Pancreas (tissue), 10 donors: Measurements from ENCODE around the gene SPEN. TPM values are rescaled to one million over a fixed set of nuclear protein-coding genes. Genes with fewer than 3 reads are reported as not detected.

Experiments used
- ATAC-seq, 4 donors: fragments of 200-7000 bp; cut with Tn5 transposase; one replicate each; pipeline versions ENCODE4 v1.8.0 to v1.9.1; 2020; ENCODE audit warnings: mild to moderate bottlenecking in 4 of 4, moderate library complexity in 4 of 4
- DNase-seq, 6 donors: peaks; one replicate each; pipeline ENCODE4 v3.0.0-alpha.2; 2020
- FAIRE-seq: peaks from 2 replicates; lab custom pipeline; 2012; peaks lifted over from hg19 to GRCh38; lab: Jason Lieb, UNC
- H3K27ac ChIP-seq, 4 donors: fragments of 200-600 bp; sonication (generic); 1 replicate in 3 of 4; 2 replicates in 1 of 4; pipeline versions ENCODE4 v1.5.0 to v1.8.0; 2020
- H3K27me3 ChIP-seq, 4 donors: fragments of 200-600 bp; one replicate each; pipeline ENCODE4 v1.8.0; 2021
- H3K36me3 ChIP-seq, 3 donors: fragments of 200-600 bp; sonication (generic) in 1 of 3; one replicate each; pipeline versions ENCODE4 v1.5.0 to v1.8.0; 2020 to 2021
- H3K4me1 ChIP-seq, 3 donors: fragments of 200-600 bp; one replicate each; pipeline ENCODE4 v1.8.0; 2021
- H3K4me3 ChIP-seq, 4 donors: fragments of 200-600 bp; sonication (generic) in 2 of 4; one replicate each; pipeline versions ENCODE4 v1.5.0 to v1.8.0; 2020 to 2021
- H3K9me3 ChIP-seq, 4 donors: fragments of 200-600 bp; one replicate each; pipeline ENCODE4 v1.8.0; 2021
- CTCF ChIP-seq, 4 donors: fragments of 200-600 bp; sonication (generic) in 3 of 4; IDR thresholded peaks; one replicate each; pipeline versions ENCODE4 v1.5.0 to v1.8.0; 2021; ENCODE audit warnings: antibody characterized with exemption in 4 of 4
- WGBS, 2 donors: extraction: QIAGEN DNeasy Blood & Tissue Kit; methylation state at CpG; one replicate each; pipeline ENCODE4 v1.1.7; 2013; 5-methylcytosine and 5-hydroxymethylcytosine counted together
- intact Hi-C, 3 donors: fragments of 100-400 bp; cut with DNase I; formaldehyde crosslinking; loops; one replicate each; pipeline versions ENCODE4 v1.11.1 to v1.14.2; 2022
- polyA plus RNA-seq, 2 donors: library from polyadenylated mRNA; stranded (reverse); fragments of 200-250 nt; gene quantifications; one replicate each; pipeline ENCODE4 v1.2.3, GENCODE V29; 2013
- total RNA-seq, 6 donors: library from RNA; stranded (reverse); fragmentation: NEBNext Ultra II Directional in 4 of 6; extraction: Animal tissue kit (Norgen Biotek cat#: 25700) in 4 of 6; gene quantifications; one replicate each; pipeline versions ENCODE4 v1.2.1 to v1.2.4, GENCODE V29; 2021 to 2023
- donor health status: healthy with polysubstance abuse.
- donor health status: DM: no; HTN: no; CAD: no; lungs with moderate emphysema.
- donor health status: DM: no; HTN: no; CAD: no.
- donor health status: control.
- donor health status: control.
- donor health status: Bipolar disorder and iron deficiency.
- donor health status: DM: yes; HTN: yes; CAD: no.
- donor health status: DM: no; HTN: no; CAD: no.
- donor health status: DM: no; HTN: no; CAD: no.
- donor health status: DM: yes; HTN: yes; CAD: no.

Gene SPEN
- total and polyA plus RNA-seq, 8 donors: 16.2 to 38.2 (median 26.2) TPM

GRCh38 chr1:15989776-15990175 lies 142.3 kb downstream of the SPEN start:
- intact Hi-C loops: loop anchor here in 1 of 3 donors (10.0 kb wide), 1 partner anchor 185 kb away; the partner anchor contains the start of gene UQCRHL

More at GRCh38 chr1:15989776-15990175, 142.3 kb downstream of the SPEN start:
- Histone ChIP-seq H3K27ac (no peak overlapping the region), H3K4me1 (no peaks in the 10 kb centered on the region), H3K9me3 (no peaks in the 10 kb centered on the region), H3K27me3 (no peaks in the 10 kb centered on the region), H3K36me3 (no peaks in the 10 kb centered on the region), H3K4me3 (no peak overlapping the region)
- WGBS, 2 donors: 26 to 34% methylated on average over 9 of the region's 9 CpGs
- FAIRE-seq: no peak
- TF ChIP-seq CTCF (IDR thresholded peaks at IDR 0.05): no peak
- ATAC-seq: peak in 1 of 4 donors; percentile 20
- no peak for DNase-seq

Other genes starting within 250 kb of the SPEN start
- 10 to 100 TPM; 12.5 to 17.8 (median 16.3) TPM for gene DDI2, start 230.2 kb upstream of the SPEN start, total RNA-seq
- 1 to 10 TPM; 4.7 to 7.0 TPM for gene DDI2, start 230.2 kb upstream of the SPEN start, polyA plus RNA-seq
- 10 to 100 TPM; 22.9 to 39.6 (median 29.4) TPM for gene PLEKHM2, start 163.4 kb upstream of the SPEN start, total RNA-seq
- gene PLEKHM2, start 163.4 kb upstream of the SPEN start, polyA plus RNA-seq: 10 to 100 TPM; 33.6 to 35.1 TPM
- 1 to 10 TPM in 5 of 6 donors, under 1 TPM in 1; 0.57 to 1.9 (median 1.8) TPM for gene SLC25A34, start 111.4 kb upstream of the SPEN start, total RNA-seq
- 1 to 10 TPM; 6.1 to 6.9 TPM for gene SLC25A34, start 111.4 kb upstream of the SPEN start, polyA plus RNA-seq
- gene TMEM82, start 105.2 kb upstream of the SPEN start, total RNA-seq: not detected
- gene TMEM82, start 105.2 kb upstream of the SPEN start, polyA plus RNA-seq: not detected
- gene FBLIM1, start 88.9 kb upstream of the SPEN start, total RNA-seq: 10 to 100 TPM; 22.2 to 61.5 (median 29.4) TPM
- 10 to 100 TPM; 20.4 to 36.8 TPM for gene FBLIM1, start 88.9 kb upstream of the SPEN start, polyA plus RNA-seq
- under 1 TPM; 0.35 to 0.87 (median 0.61) TPM for gene UQCRHL, start 40.1 kb upstream of the SPEN start, total RNA-seq
- 1 to 10 TPM; 1.3 to 1.5 TPM for gene UQCRHL, start 40.1 kb upstream of the SPEN start, polyA plus RNA-seq
- 10 to 100 TPM; 16.2 to 24.3 (median 16.7) TPM for gene ZBTB17, start 128.4 kb downstream of the SPEN start, total RNA-seq
- gene ZBTB17, start 128.4 kb downstream of the SPEN start, polyA plus RNA-seq: 100 to 1,000 TPM in 1 of 2 donors, 10 to 100 TPM in 1; 90.5 to 106 TPM
- gene SRARP, start 156.5 kb downstream of the SPEN start, total RNA-seq: not detected
- not detected for gene SRARP, start 156.5 kb downstream of the SPEN start, polyA plus RNA-seq
- 1 to 10 TPM in 3 of 6 donors, under 1 TPM in 3; 0.65 to 4.8 (median 1.3) TPM for gene HSPB7, start 170.3 kb downstream of the SPEN start, total RNA-seq
- gene HSPB7, start 170.3 kb downstream of the SPEN start, polyA plus RNA-seq: 10 to 100 TPM in 1 of 2 donors, 1 to 10 TPM in 1; 4.1 to 10.9 TPM
- gene CLCNKA, start 174.3 kb downstream of the SPEN start, total RNA-seq: 1 to 10 TPM in 3 of 6 donors, under 1 TPM in 3; 0.67 to 2.9 (median 1.2) TPM
- gene CLCNKA, start 174.3 kb downstream of the SPEN start, polyA plus RNA-seq: 1 to 10 TPM; 5.4 to 9.3 TPM
- 1 to 10 TPM in 1 of 6 donors, under 1 TPM in 5; 0.54 to 1.6 (median 0.74) TPM for gene CLCNKB, start 196.1 kb downstream of the SPEN start, total RNA-seq
- 1 to 10 TPM; 1.5 to 1.7 TPM for gene CLCNKB, start 196.1 kb downstream of the SPEN start, polyA plus RNA-seq
- 1 to 10 TPM in 3 of 6 donors, under 1 TPM in 3; 0.31 to 1.9 (median 1.2) TPM for gene FAM131C, start 225.9 kb downstream of the SPEN start, total RNA-seq
- gene FAM131C, start 225.9 kb downstream of the SPEN start, polyA plus RNA-seq: 10 to 100 TPM in 1 of 2 donors, 1 to 10 TPM in 1; 5.9 to 13.5 TPM